GM20431 (cell line): ENCODE measurements around the gene KRT6B.
"Not testable (repeated sequence)": the region's sequence is repeated elsewhere in the genome, so short reads cannot be mapped to it uniquely, and the experiment has no call there.

Source experiments
- in situ Hi-C: fragments of 300-500 bp; cut with MseI, MboI; formaldehyde crosslinking; loops from one replicate; pipeline ENCODE4 v1.15.0; 2020; ENCODE audit warnings: low sequenced_read_pairs; ENCODE audit not compliant: unreplicated experiment

The KRT6B gene

GRCh38 chr12:52417740-52418139, 34.2 kb downstream of the KRT6B start:
- in situ Hi-C loops: no loop called here

- in situ Hi-C loops: no loop called here
Observed at GRCh38 chr12:52416795-52417194, 35.2 kb downstream of the KRT6B start.

GRCh38 chr12:52415870-52416750, 35.8 kb downstream of the KRT6B start:
- in situ Hi-C loops: no loop called here

GRCh38 chr12:52414936-52415335, 37.0 kb downstream of the KRT6B start:
- in situ Hi-C loops: no loop called here

GRCh38 chr12:52413782-52414345, 38.1 kb downstream of the KRT6B start:
- in situ Hi-C loops: no loop called here

GRCh38 chr12:52413202-52413601, 38.7 kb downstream of the KRT6B start:
- in situ Hi-C loops: no loop called here

GRCh38 chr12:52411815-52412214, 40.1 kb downstream of the KRT6B start:
- in situ Hi-C loops: no loop called here

GRCh38 chr12:52410589-52411248, 41.2 kb downstream of the KRT6B start:
- in situ Hi-C loops: not testable (repeated sequence)

- in situ Hi-C loops: no loop called here
Observed at GRCh38 chr12:52407918-52408317, 44.0 kb downstream of the KRT6B start.

GRCh38 chr12:52405922-52406385, 46.0 kb downstream of the KRT6B start, which contains the start of gene KRT82:
KRT82 (minus strand) TSS chr12:52406335; CDS start chr12:52406277, 58 bp downstream.
- in situ Hi-C loops: no loop called here

- in situ Hi-C loops: no loop called here
Observed at GRCh38 chr12:52404951-52405350, 47.0 kb downstream of the KRT6B start.

- in situ Hi-C loops: no loop called here
Observed at GRCh38 chr12:52403561-52403960, 48.4 kb downstream of the KRT6B start.

GRCh38 chr12:52402873-52403540, 48.9 kb downstream of the KRT6B start:
- in situ Hi-C loops: no loop called here

GRCh38 chr12:52402377-52402776, 49.6 kb downstream of the KRT6B start:
- in situ Hi-C loops: no loop called here

- in situ Hi-C loops: no loop called here
Observed at GRCh38 chr12:52401926-52402325, 50.0 kb downstream of the KRT6B start.

- in situ Hi-C loops: no loop called here
Observed at GRCh38 chr12:52401526-52401925, 50.4 kb downstream of the KRT6B start.

- in situ Hi-C loops: no loop called here
Observed at GRCh38 chr12:52400906-52401305, 51.0 kb downstream of the KRT6B start.

- in situ Hi-C loops: loop anchor here (25.0 kb wide), 1 partner anchor 488 kb away; no protein-coding TSS in a partner anchor
Observed at GRCh38 chr12:52399756-52400155, 52.2 kb downstream of the KRT6B start.

GRCh38 chr12:52398176-52398575, 53.8 kb downstream of the KRT6B start:
- in situ Hi-C loops: loop anchor here (25.0 kb wide), 1 partner anchor 489 kb away; no protein-coding TSS in a partner anchor

GRCh38 chr12:52396656-52397055, 55.3 kb downstream of the KRT6B start:
- in situ Hi-C loops: loop anchor here (25.0 kb wide), 1 partner anchor 491 kb away; no protein-coding TSS in a partner anchor
